Lower leg skin (tissue), 3 donors: Measurements from ENCODE around the gene ACOX3.

Source experiments
- POLR2A ChIP-seq, 2 donors: fragments of 450-650 bp; IDR thresholded peaks; one replicate each; pipeline ENCODE4 v1.6.1; 2016 to 2017; ENCODE audit warnings: antibody characterized with exemption in 2 of 2, mild to moderate bottlenecking in 1 of 2, moderate library complexity in 1 of 2
- TF ChIP-seq, protein P1 (sequence below), 3 donors: fragments of 450-650 bp; IDR thresholded peaks; one replicate each; pipeline ENCODE4 v1.5.1; 2016; ENCODE audit warnings: antibody characterized with exemption in 3 of 3, mild to moderate bottlenecking in 3 of 3, moderate library complexity in 2 of 3

DNA sequence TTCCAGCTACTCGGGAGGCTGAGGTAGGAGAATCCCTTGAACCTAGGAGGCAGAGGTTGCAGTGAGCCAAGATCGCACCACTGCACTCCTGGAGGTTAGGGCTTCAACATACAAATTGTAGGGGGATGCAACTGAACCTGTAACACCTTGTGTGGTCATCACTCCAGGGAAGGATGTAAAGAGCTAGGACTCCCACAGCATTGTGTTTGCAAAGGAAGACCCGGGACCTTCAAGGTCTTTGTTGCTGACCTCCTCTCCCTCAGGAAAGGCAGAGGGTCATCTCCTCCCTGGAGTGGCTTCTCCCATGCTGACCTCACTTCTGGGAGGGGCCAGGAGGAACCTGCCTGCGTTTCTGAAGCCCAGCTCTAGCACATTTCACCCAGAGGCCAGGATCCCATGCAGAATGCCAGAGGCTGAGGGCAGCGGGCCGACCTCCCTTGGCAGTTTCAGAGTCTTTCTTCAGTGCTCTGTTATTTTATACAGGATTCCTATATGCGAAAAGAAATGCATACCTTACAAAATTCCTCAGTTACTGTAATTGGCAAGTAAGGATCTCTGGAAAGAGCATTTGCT is 90.8 kb downstream of the ACOX3 start:
- TF ChIP-seq, protein P1, sequence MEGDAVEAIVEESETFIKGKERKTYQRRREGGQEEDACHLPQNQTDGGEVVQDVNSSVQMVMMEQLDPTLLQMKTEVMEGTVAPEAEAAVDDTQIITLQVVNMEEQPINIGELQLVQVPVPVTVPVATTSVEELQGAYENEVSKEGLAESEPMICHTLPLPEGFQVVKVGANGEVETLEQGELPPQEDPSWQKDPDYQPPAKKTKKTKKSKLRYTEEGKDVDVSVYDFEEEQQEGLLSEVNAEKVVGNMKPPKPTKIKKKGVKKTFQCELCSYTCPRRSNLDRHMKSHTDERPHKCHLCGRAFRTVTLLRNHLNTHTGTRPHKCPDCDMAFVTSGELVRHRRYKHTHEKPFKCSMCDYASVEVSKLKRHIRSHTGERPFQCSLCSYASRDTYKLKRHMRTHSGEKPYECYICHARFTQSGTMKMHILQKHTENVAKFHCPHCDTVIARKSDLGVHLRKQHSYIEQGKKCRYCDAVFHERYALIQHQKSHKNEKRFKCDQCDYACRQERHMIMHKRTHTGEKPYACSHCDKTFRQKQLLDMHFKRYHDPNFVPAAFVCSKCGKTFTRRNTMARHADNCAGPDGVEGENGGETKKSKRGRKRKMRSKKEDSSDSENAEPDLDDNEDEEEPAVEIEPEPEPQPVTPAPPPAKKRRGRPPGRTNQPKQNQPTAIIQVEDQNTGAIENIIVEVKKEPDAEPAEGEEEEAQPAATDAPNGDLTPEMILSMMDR (IDR thresholded peaks at IDR 0.05), result no peak
- TF ChIP-seq POLR2A (IDR thresholded peaks at IDR 0.05), result no peak
